Stimulated activated naive CD8-positive, alpha-beta T cell treated with anti-CD3 and anti-CD28 coated beads, Interleukin-15, Interleukin-2, amounts not matched to agents 100 U/mL and 50 U/mL, for 24 hours (primary cell): ENCODE data around the gene CNNM4.
A peak's percentile ranks its signal among the peaks of the same experiment; 100 is the strongest.

Experiments used
- ATAC-seq: fragments of 150-1000 bp; cut with Tn5 transposase; one replicate; pipeline ENCODE4 v1.10.0; 2021
- DNase-seq: peaks from one replicate; pipeline ENCODE4 v3.0.0; 2021

Gene CNNM4

GRCh38 chr2:96859681-96860064 is 99.0 kb downstream of the CNNM4 start:
- DNase-seq = no peak
- no peak for ATAC-seq

GRCh38 chr2:96860065-96861029 is 99.6 kb downstream of the CNNM4 start:
- peak; percentile 46 for DNase-seq
- no peak for ATAC-seq

- no peak for ATAC-seq
- DNase-seq = no peak
Measured at GRCh38 chr2:96861074-96861473, 100.4 kb downstream of the CNNM4 start.
